GM20000 (cell line): ENCODE data around the gene THTPA.

Source experiments
- DNase-seq: peaks from one replicate; pipeline ENCODE4 v3.0.0; 2012; ENCODE audit warnings: low spot score
- CTCF ChIP-seq: IDR thresholded peaks from 2 replicates; pipeline ENCODE4 v1.5.1; 2012; ENCODE audit warnings: mild to moderate bottlenecking, control low read depth; ENCODE audit errors: extremely low read depth, missing control alignments

Gene THTPA

GRCh38 chr14:23557521-23557920 is 1.4 kb downstream of the THTPA start:
- no peak for DNase-seq
- TF ChIP-seq CTCF, result no peak

- DNase-seq, result no peak
- TF ChIP-seq CTCF, result no peak
Observed at GRCh38 chr14:23557946-23558345, 1.9 kb downstream of the THTPA start.

- TF ChIP-seq CTCF, result no peak
- DNase-seq, result no peak
Observed at GRCh38 chr14:23558346-23559009, 2.4 kb downstream of the THTPA start.

GRCh38 chr14:23559010-23559925 is 3.2 kb downstream of the THTPA start:
- peak; percentile 91 for TF ChIP-seq CTCF
- DNase-seq, result peak; percentile 60

- no peak for DNase-seq
- no peak for TF ChIP-seq CTCF
Observed at GRCh38 chr14:23559926-23560520, 4.0 kb downstream of the THTPA start.

GRCh38 chr14:23561259-23561658 is 5.2 kb downstream of the THTPA start:
- DNase-seq, result no peak
- TF ChIP-seq CTCF, result no peak
